ENCODE measurements around the gene SMARCC1. TPM values are rescaled to one million over a fixed set of nuclear protein-coding genes. Genes with fewer than 3 reads are reported as not detected.
"Not testable (repeated sequence)": the region's sequence is repeated elsewhere in the genome, so short reads cannot be mapped to it uniquely, and the experiment has no call there.

Gene SMARCC1
- total RNA-seq, 1 experiment from 2014 or later, result 53.2 TPM

DNA sequence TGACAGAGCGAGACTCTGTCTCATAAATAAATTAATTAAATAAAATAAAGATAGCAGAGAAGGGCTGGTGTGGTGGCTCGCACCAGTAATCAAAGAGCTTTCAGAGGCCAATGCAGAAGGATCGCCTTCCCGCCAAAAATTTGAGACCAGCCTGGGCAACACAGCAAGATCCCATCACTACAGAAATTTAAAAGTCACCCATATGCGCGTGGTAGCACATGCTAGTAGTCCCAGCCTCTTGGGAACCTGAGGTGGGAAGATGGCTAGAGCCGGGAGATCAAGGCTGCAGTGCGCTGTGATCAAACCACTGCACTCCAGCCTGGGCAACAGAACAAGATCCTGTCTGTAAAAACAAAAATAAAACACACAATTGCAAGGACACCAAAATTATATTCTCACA is 9.6 kb downstream of the SMARCC1 start:
- no peak for DNase-seq (ENCODE audit: low read depth)

DNA sequence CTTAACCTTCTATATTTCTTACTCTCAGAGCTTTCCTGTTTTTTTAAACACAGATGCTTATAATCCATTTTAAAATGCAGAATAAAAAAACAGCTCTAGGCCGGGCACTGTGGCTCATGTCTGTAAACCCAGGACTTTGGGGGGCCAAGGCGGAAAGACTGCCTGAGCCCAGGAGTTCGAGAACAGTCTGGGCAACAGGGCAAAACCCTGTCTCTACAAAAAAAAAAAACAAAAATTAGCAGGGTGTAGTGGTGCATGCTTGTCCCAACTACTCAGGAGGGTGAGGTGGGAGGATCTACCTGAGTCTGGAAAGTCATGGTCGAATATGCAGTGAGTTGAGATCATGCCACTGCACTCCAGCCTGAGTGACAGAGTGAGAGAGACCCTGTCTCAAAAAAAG is 15.5 kb downstream of the SMARCC1 start:
- no peak for DNase-seq (ENCODE audit: low read depth)

DNA sequence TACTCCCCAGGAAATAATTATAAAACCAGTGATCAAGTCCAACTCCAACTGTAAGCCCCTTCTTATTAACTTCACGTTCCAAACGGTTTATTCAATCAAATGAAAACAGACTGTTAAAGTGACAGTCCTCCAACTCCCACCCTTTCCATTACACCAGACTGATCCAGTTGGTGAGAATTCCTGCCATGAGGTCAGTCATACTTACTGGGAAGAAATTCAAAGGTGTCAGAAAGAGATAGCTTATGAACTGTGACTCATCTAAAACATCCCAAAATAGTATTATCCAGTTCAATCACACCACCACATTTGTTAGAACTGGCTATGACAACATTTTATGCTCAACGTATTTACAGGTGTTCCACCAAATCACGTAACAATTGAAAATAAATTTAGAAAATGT is 19.5 kb downstream of the SMARCC1 start:
- no peak for DNase-seq (ENCODE audit: low read depth)

DNA sequence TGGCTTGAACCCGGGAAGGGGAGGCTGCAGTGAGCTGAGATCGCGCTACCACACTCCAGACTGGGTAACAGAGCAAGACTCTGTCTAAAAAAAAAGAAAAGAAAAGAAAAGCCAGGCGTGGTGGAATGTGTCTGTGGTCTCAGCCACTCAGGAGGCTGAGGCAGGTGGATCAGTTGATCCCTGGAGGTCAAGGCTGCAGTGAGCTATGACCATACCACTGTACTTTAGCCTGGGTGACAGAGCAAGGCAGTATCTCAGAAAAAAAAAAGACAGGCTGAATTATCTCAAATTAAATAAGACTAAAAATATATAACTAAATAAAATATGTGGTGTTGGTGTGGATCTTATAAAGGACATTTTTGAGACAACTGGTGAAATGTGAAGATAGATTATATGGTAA is 20.6 kb downstream of the SMARCC1 start:
- no peak for DNase-seq (ENCODE audit: low read depth)

DNA sequence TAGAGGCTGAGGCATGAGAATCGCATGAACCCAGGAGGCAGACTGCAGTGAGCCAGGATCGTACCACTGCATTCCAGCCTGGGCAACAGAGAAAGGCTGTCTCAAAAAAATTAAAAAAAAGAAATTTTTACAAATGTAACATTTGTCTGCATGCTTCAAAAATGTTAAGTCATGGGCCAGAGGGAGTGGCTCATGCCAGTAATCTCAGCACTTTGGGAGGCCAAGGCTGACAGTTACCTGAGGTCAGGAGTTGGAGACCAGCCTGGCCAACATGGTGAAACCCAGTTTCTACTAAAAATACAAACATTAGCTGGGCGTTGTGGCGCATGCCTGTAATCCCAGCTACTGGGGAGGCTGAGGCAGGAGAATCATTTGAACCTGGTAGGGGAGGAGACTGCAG is 21.5 kb downstream of the SMARCC1 start:
- not testable (repeated sequence) for DNase-seq (ENCODE audit: low read depth)

DNA sequence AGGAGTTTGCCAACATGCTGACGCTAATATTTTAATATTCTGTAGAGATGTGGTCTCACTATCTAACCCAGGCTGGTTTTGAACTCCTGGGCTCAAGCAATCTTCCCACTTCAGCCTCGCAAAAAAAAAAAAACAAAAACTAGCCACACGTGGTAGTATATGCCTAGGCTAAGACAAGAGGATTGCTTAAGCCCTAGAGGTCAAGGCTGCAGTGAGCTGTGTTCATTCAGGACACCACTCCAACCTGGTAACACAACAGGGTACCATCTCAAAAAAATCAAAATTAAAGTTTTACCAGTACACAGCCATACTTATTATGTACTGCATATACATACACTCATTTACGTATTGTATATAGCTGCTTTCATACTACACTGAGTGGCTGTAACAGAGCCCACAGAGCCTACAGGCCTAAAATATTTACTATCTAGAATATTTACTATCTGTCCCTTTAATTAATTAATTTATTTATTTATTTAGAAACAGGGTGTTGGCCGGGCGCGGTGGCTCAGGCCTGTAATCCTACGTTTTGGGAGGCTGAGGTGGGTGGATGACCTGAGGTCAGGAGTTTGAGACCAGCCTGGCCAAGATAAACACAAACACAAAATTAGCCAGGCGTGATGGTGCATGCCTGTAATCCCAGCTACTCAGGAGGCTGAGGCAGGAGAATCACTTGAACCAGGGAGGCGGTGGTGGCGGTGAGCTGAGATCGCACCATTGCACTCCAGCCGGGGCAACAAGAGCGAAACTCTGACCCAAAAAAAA is 23.2 kb downstream of the SMARCC1 start:
- no peak for DNase-seq (ENCODE audit: low read depth)

DNA sequence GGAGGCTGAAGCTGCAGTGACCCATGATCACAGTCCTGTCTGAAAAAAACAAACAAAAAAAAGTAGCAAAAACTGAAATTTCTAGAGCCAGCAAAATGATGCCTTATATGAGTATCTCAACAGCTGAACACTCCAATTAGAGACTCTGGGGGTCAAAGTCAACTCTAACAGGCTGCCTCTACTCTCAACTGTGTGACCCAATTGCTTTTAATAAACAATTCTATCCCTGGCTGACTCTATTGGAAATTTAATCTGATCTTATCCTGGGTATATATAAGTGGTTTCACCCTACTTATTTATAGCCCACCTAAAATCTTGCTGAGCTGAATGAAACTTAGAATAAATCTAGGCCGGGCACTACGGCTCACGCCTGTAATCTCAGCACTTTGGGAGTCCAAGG is 29.0 kb downstream of the SMARCC1 start:
- DNase-seq (ENCODE audit: low read depth), result no peak

DNA sequence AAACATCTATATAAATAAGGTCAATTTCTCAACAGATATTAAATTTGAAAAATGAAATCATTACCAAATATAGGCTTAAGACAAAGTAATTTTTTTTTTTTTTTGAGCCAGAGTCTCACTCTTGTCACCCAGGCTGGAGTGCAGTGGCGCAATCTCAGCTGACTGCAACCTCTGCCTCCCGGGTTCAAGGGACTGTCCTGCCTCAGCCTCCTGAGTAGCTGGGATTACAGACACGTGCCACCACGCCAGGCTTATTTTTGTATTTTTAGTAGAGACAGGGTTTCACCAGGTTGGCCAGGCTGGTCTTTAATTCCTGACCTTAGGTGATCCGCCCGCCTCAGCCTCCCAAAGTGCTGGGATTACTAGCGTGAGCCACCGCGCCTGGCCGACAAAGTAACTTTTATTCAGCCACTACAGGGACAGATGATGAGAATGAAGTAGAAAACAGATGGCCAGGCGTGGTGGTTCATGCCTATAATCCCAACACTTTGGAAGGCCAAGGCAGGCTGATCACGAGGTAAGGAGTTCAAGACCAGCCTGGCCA is 30.8 kb downstream of the SMARCC1 start:
- not testable (repeated sequence) for DNase-seq (ENCODE audit: low read depth)

DNA sequence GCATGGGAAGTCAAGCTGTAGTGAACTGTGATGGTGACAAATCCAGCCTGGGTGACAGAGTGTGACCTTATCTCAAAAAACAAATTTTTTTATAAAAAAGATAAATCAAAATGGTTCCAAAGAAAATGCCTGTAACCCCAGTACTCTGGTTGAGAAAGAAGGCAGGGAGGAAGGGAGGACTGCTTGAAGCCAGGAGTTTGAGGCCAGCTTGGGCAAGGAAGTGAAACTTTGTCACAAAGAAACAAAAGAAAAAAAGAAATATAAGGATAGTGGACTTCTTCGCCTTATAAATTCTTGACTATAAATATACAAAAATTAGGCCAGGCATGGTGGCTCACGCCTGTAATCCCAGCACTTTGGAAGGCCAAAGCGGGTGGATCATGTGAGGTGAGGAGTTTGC is 34.1 kb downstream of the SMARCC1 start:
- DNase-seq (ENCODE audit: low read depth), result no peak

DNA sequence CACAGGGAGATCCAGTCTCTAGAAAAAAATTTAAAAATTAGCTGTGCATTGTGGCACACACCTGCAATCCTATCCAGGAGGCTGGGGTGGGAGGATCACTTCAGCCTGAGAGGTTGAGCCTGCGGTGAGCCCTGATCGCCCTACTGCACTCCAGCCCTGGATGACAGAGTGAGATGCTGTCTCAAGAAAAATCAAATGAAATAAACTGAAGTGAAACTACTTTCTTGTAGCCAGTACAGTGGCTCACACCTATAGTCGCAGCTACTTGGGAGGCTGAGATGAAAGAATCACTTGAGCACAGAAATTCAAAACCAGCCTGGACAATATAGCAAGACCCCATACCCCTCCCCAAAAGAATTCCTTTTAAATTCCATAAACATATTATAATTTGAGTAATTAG is 35.4 kb downstream of the SMARCC1 start:
- no peak for DNase-seq (ENCODE audit: low read depth)

DNA sequence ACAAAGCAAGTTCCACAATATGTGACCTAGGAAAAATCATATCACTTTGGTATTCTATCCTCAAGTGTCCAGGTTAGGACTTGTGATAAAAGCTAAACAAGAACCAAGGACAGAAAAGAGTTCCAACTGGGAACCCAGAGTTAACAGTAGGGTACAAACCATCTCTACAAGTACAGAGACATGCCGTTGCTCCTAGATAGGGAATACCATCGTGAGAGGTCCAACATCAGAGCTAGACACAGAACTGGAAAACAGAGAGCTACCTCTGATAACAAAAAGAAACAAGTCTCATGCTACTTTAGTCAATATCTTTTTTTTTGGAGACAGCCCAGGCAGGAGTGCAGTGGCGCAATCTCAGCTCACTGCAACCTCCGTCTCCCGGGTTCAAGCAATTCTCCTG is 37.8 kb downstream of the SMARCC1 start:
- DNase-seq (ENCODE audit: low read depth), result no peak

DNA sequence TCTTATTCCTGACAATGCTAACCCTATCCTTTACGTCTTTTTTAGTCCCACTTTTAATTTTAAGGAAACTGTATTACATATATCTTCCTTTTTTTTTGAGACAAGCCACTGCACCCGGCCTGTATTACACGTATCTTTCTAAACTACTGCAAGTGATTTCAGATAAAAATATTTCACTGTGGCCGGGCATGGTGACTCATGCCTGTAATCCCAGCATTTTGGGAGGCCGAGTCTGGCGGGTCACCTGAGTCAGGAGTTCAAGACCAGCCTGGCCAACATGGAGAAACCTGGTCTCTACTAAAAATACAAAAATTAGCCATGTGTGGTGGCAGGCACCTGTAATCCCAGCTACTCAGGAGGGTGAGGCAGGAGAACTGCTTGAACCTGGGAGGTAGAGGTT is 38.3 kb downstream of the SMARCC1 start:
- peak; percentile 40 for DNase-seq (ENCODE audit: low read depth)

DNA sequence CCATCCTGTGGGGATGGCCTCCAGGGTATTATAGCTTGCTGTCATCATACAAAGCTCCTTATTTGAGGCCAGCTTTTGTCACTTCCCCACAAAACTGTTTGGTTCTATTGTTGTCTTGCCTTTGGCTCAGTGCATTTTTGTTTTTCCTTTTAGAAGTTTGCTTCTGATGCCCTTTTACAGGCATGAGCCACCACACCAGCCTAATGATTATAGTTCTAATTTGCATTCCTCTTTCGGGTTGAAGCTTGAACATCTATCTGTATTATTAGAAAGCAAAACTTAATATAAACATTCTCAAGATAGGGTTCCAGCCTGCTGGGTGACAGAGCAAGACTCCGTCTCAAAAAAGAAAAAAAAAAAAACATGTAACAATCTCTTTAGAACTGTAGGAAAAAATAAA is 39.8 kb downstream of the SMARCC1 start:
- DNase-seq (ENCODE audit: low read depth), result no peak

DNA sequence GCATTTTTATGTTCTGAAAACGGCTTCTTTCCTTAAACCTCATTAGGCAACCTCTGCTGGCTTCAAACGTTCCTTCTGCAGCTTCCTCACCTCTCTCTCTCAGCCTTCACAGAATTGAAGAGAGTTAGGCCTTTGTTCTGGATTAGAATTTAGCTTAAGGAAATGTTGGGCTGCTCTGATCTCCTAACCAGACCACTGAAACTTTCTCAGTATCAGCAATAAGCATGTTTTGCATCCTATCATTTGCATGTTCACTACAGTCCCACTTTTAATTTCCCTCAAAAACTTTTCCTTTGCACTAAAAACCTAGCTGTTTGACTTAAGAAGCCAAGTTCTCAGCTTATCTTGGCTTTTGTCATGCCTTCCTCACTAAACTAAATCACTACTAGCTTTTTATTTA is 49.5 kb downstream of the SMARCC1 start:
- DNase-seq (ENCODE audit: low read depth), result no peak

DNA sequence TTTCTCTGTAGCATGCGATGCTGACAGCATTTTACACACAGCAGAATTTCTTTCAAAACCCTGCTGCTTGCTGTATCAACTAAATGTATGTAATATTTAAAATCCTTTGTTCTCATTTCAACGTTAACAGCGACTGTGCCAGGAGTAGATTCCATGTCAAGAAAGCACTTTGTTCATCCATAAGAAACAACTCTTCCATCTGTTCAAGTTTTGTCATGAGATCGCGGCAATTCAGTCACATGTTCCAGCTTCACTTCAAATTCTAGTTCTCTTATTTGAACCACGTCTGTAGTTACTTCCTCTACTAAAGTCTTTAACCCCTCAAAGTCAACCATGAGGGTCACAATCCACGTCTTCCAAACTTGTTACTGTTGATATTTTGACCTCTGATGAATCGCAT is 50.6 kb downstream of the SMARCC1 start:
- DNase-seq (ENCODE audit: low read depth), result no peak

DNA sequence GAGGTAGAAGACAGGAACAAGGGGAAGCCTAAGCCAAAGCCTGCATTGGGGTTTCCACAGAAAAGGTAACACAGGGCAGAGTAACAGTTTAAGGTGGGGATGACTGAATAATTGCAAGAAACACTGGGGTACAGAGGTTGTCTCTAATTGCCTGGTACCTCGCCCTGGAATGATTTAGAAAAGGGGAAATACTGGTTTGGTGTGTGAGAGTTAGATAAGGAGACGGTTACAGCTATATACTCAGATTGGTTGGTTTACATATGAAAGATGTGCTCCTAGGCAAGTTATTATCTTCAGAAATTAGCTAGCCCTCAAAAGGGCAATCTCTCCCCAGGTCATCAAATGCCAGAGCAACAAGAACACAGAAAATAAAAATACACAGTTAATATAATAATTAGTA is 58.8 kb downstream of the SMARCC1 start:
- DNase-seq (ENCODE audit: low read depth), result no peak

DNA sequence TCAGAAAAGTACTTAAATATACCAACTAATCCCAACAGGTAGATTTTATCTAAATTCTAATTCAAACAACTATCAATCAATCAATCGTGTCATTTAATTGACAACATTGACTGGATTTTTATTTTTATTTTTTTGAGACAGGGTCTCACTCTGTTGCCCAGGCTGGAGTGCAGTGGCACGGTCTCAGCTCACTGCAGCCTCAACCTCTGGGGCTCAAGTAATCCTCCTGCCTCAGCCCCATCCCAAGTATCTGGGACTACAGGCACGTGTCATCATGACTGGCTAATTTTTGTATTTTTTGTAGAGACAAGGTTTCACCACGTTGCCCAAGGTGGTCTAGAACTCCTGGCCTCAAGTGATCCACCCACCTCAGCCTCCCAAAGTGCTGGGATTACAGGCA is 64.2 kb downstream of the SMARCC1 start:
- not testable (repeated sequence) for DNase-seq (ENCODE audit: low read depth)

DNA sequence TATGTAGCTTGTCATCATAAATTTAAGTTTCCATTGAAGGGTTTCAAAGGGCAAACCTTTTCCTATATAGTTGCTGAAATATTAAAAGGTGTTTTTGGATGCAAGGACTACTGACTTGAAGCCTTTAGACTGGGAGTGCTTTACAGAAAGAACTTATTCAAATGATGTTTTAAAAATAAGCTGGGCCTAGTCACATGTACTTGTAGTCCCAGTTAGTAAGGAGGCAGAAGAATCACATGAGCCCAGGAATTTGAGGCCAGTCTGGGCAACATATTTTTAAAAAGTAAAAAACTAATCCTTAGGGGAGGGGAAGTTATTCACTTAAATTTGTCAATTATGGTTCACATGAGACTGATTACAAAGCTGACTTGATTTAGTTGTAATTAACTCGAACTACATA is 65.0 kb downstream of the SMARCC1 start:
- no peak for DNase-seq (ENCODE audit: low read depth)

DNA sequence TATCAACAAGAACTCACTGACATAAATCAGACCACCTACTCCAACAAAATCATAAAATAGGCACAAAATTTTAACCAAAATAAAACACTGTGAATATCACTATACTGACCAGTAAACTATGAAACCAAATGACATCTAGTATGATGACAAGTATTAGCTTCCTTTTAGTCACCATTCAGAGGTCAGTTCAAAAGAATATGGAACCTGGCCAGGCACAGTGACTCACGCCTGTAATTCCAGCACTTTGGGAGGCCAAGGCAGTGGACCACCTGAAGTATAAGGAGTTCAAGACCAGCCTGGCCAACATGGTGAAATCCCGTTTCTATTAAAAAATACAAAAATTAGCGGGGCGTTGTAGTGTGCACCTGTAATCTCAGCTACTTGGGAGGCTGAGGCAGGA is 65.8 kb downstream of the SMARCC1 start:
- peak; percentile 84 for DNase-seq (ENCODE audit: low read depth)

DNA sequence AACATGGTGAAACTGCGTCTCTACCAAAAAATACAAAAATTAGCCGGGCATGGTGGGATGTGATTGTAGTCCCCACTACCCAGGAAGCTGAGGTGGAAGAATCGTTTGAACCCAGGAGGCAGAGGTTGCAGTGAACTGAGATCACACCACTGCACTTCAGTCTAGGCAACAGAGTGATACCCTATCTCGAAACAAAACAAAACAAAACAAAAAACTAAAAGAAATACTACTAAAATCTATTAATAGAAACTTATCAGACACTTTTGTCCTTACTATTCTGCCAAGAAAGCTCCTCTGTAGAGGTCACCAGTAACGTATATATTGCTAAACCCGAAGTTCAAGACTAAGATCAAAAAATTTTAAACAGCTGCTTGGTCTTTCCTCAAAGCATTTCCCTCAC is 67.1 kb downstream of the SMARCC1 start:
- no peak for DNase-seq (ENCODE audit: low read depth)

DNA sequence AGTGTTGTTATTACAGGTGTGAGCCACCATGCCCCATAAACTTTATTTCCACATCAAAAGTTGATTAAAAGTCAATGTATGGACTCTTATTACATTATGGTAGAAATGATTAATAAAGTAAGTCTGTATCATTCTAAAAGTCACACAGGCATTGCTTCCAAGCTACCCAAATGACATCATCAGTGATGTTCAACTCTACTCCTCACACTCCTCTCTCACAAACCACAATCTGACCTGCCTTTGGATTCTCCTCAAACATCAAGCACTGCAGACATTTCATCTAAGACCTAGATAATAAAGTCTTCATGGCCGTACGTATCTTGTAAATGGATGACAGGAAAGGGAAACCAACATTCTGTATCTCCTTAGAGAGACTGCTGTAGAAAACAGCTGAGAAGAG is 68.0 kb downstream of the SMARCC1 start:
- no peak for DNase-seq (ENCODE audit: low read depth)

DNA sequence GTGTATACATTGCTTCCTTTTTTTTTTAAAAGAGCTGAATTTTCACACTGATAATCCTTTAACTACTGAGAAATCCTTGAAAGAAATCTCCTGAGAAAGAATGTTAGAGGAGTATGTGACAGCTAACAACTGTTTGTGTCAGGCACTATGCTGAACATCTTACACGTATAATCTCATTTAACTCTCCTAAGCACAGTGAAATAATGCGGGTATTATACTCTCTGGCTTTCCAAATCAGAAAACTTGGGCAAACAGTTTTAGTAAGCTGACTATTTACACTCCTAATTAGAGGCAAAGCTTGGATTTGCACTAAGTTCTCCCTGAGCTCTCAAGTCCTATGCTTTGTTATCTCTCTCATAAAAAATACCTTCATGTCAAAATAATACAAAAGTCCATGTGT is 69.3 kb downstream of the SMARCC1 start:
- no peak for DNase-seq (ENCODE audit: low read depth)

DNA sequence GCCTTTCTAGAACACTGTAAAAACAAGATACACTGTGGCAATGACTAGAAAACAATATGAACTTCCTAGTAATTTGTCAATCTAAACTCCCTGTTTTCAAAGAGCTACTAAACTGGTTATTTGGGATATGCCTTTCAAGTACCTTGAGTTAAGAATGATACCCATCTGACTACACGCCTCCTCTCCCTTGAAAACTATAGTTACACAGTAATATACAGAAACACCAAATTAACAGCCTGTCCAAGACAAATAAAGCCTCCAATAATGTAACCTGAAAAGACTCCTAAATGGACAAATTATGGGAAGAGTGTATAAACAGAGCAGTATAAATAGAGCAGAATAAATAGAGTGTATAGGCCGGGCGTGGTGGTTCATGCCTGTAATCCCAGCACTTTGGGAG is 70.1 kb downstream of the SMARCC1 start:
- DNase-seq (ENCODE audit: low read depth), result no peak

DNA sequence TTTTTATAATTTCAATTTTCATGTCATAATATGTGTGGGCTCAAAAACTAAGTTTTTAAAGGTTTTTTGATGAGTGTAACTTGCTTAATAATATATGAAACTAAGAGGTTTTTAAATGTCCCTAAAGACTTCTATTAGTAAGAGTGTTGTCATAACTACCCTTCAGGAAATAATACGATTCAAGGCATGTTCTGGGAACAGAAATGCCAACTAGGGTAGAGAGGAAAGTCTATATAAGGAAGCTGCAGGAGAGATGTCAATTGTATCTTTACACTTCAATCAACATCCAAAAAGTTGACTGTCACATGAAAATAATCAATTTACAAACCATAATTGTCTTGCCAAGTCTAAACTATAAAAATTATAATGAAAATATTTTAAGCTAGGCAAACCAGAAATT is 76.3 kb downstream of the SMARCC1 start:
- DNase-seq (ENCODE audit: low read depth), result no peak
